ENCODE data around the gene SPATA33. TPM values are rescaled to one million over a fixed set of nuclear protein-coding genes. Genes with fewer than 3 reads are reported as not detected.

The SPATA33 gene
- total RNA-seq, 1 experiment from 2014 or later = 17.4 TPM

GRCh38 chr16:89708481-89708931 is 50.9 kb downstream of the SPATA33 start:
- H3K4me1 Mint-ChIP-seq = peaks cover 13 to 18% of the 10 kb centered on the region in 2 experiments
- Histone ChIP-seq H3K79me1 (ENCODE audit: insufficient read depth, low read depth, low read length, poor library complexity, severe bottlenecking) (no peaks in the 10 kb centered on the region), H2BK120ac (ENCODE audit: low read depth, low read length, poor library complexity, severe bottlenecking) (no peak overlapping the region), H3K27ac (ENCODE audit: insufficient read length, low read depth, low read length) (no peak overlapping the region), H3K56ac (ENCODE audit: insufficient read length, low read depth, low read length) (no peak overlapping the region), H2AK5ac (ENCODE audit: insufficient read length, low read length) (no peak overlapping the region), H2BK20ac (ENCODE audit: low read depth, low read length, poor library complexity, severe bottlenecking) (no peak overlapping the region), H3K18ac (ENCODE audit: insufficient read length, low read depth, low read length) (no peak overlapping the region), H4K20me1 (ENCODE audit: control insufficient read depth, insufficient read depth, insufficient read length) (no peaks in the 10 kb centered on the region), H2BK15ac (ENCODE audit: low read depth, low read length) (no peak overlapping the region), H2BK5ac (ENCODE audit: insufficient read length, low read length) (no peak overlapping the region), H3K14ac (ENCODE audit: insufficient read depth, low read length) (no peak overlapping the region; the same call in 1 of the 2 replicates), H2AFZ (ENCODE audit: low read length) (no peak overlapping the region), H3K4me2 (ENCODE audit: insufficient read depth, insufficient read length, low read length) (no peak overlapping the region), H4K5ac (ENCODE audit: insufficient read length, low read depth, low read length) (no peak overlapping the region), H3K4me1 (ENCODE audit: insufficient read depth, low read length) (no peaks in the 10 kb centered on the region), H3K79me2 (ENCODE audit: insufficient read depth, low read length) (no peaks in the 10 kb centered on the region), H3K23me2 (ENCODE audit: insufficient read length, low read depth, low read length, poor library complexity, severe bottlenecking) (peaks cover 11% of the 10 kb centered on the region), H3K4ac (ENCODE audit: low read depth, low read length) (no peak overlapping the region), H4K8ac (replicated peaks; ENCODE audit: insufficient read length, low read depth, low read length) (no peak overlapping the region), H4K91ac (ENCODE audit: insufficient read length, low read depth, low read length) (no peak overlapping the region), H3K9me3 (ENCODE audit: control insufficient read depth, low read depth, low read length) (no peaks in the 10 kb centered on the region), H3T11ph (ENCODE audit: low read length) (no peak overlapping the region), H2BK12ac (ENCODE audit: insufficient read length, low read depth, low read length) (no peak overlapping the region), H3K27me3 (ENCODE audit: insufficient read depth, low read length) (no peaks in the 10 kb centered on the region), H3K9ac (ENCODE audit: extremely low read depth, insufficient read length, low read length) (no peak overlapping the region), H3K23ac (ENCODE audit: insufficient read length, low read depth, low read length) (no peak overlapping the region)
- H3K4me3 Mint-ChIP-seq = no peak overlapping the region
- peaks cover 0 to 5% (median 0%) of the 10 kb centered on the region in 3 experiments; a peak in 1 of 7 replicates for H3K36me3 Mint-ChIP-seq (ENCODE audit: insufficient read depth in 1 of 3, low read depth in 3 of 3)
- WGBS (ENCODE audit: extremely low coverage, insufficient read length, low lambda C conversion rate) = no CpG with 5 or more reads among the region's 19 CpGs
- no peak overlapping the region for H3K27ac Mint-ChIP-seq
- no peak for DNase-seq
- TF ChIP-seq CTCF (conservative IDR thresholded peaks at IDR 0.05) = no peak
- no peaks in the 10 kb centered on the region for H3K9me3 Mint-ChIP-seq
- H3K27me3 Mint-ChIP-seq (ENCODE audit: low read depth) = peaks cover 20% of the 10 kb centered on the region
